Measurements from ENCODE around the gene RYR2. TPM values are rescaled to one million over a fixed set of nuclear protein-coding genes. Genes with fewer than 3 reads are reported as not detected.

Gene RYR2
- total and polyA plus RNA-seq, 11 donors, result 77.7 to 1,319 (median 805) TPM

DNA sequence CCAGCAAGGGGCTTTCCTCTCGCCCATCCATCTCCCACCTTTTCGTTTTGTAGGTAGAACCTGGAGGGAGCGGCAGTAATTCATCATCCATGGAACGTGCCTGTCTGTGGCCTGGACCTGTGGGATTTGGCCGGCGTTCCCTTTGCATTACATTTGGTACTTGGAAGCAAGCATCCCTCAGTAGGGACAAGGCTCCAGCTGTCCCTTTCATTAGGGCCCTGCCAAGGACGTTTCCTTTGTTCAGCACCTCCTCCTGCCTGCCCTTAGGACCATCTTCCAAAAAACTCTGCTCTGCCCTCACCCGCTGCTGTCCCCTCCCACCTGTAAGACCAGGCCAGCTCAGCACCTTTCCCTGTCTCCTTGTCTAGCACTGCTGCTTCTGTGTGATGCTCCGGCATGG lies 62.1 kb downstream of the RYR2 start:
- Histone ChIP-seq H3K9me3 (no peaks in the 10 kb centered on the region), H3K4me1 (peaks cover 0 to 94% (median 31%) of the 10 kb centered on the region in 12 donors), H3K27me3 (no peaks in the 10 kb centered on the region), H3K27ac (peak overlapping the region in 2 of 12 donors; percentile 46 to 65), H3K36me3 (peaks cover 0 to 19% (median 0%) of the 10 kb centered on the region in 9 donors), H3K4me3 (no peak overlapping the region)
- 49 to 71% (median 61%) methylated on average over 9 of the region's 9 CpGs for WGBS, 4 donors
- DNase-seq (no peak), ATAC-seq (no peak)
- TF ChIP-seq, protein P1, sequence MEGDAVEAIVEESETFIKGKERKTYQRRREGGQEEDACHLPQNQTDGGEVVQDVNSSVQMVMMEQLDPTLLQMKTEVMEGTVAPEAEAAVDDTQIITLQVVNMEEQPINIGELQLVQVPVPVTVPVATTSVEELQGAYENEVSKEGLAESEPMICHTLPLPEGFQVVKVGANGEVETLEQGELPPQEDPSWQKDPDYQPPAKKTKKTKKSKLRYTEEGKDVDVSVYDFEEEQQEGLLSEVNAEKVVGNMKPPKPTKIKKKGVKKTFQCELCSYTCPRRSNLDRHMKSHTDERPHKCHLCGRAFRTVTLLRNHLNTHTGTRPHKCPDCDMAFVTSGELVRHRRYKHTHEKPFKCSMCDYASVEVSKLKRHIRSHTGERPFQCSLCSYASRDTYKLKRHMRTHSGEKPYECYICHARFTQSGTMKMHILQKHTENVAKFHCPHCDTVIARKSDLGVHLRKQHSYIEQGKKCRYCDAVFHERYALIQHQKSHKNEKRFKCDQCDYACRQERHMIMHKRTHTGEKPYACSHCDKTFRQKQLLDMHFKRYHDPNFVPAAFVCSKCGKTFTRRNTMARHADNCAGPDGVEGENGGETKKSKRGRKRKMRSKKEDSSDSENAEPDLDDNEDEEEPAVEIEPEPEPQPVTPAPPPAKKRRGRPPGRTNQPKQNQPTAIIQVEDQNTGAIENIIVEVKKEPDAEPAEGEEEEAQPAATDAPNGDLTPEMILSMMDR (IDR thresholded peaks at IDR 0.05), result no peak
- no peak for TF ChIP-seq POLR2A (IDR thresholded peaks at IDR 0.05)
- intact Hi-C loops (cut with DNase I), result no loop called here

DNA sequence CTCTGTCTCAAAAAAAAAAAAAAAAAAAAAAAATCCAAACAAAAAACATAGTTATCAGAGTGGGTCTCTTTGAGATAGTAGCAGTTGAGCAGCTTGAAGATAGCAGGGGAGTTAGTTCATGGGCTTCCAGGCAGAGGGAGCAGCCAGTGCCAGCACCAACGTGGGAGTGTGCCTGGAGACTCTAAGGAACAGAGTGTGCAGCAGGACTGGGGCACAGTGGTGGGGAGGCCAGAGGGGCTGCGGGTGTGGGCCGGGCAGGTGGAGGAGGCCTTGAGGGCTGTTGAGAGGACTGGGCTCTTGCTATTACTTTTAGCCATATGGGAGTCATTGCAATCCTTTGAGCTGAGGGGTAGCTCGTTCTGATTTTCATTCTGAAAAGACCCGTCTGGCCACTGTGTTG lies 63.8 kb downstream of the RYR2 start:
- ATAC-seq, result peak; percentile 35 to 73 (median 56)
- intact Hi-C loops (cut with DNase I), result loop anchor here in 1 of 10 donors (5.0 kb wide), 1 partner anchor 54 kb away; no protein-coding TSS in a partner anchor
- Histone ChIP-seq H3K27ac (peak overlapping the region in 7 of 12 donors; percentile 30 to 65 (median 40)), H3K4me1 (peaks cover 0 to 90% (median 30%) of the 10 kb centered on the region in 12 donors), H3K27me3 (no peaks in the 10 kb centered on the region), H3K9me3 (no peaks in the 10 kb centered on the region), H3K4me3 (no peak overlapping the region), H3K36me3 (peaks cover 0 to 16% (median 0%) of the 10 kb centered on the region in 9 donors)
- no peak for TF ChIP-seq POLR2A (IDR thresholded peaks at IDR 0.05)
- TF ChIP-seq, protein P1 (IDR thresholded peaks at IDR 0.05), result no peak
- DNase-seq, result peak in 1 of 5 donors; percentile 63
- WGBS, 4 donors, result 27 to 42% (median 30%) methylated on average over 5 of the region's 5 CpGs

DNA sequence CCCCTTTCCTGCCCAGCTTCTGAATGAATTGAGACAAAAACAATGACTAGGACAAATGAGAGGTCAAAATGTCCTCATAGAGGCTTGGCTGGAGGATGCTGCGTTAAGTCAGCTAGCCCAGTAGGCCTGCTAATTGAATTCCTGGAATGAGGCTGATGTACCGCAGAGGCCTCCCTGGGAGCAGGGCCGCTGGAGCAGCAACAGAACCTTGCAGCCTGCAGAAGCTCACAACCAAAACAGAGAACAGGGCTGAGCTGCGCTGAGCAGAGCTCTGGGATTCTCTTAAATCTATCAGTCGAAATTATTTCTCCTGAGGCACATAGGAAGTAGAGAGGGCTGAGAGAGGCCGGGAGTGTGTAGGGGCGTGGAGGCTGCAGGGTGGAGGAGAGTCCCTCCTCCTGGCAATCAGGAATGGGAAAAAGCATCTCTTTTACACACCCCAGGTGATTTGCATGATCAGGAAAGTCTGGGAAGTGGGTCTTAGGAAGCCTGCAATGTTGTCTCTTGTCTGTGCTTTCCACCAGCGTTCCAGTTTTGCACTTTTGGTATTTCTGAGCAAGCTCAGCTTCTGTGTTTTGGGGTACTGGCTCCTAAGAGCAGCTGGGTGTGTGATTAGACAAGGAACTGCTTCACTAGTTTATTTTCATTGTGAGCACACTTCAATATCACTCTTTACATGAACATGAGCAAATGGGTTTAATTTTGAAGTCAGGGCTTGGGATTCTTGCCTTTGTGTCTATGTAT lies 66.5 kb downstream of the RYR2 start:
- DNase-seq (no peak), ATAC-seq (peak in 3 of 4 donors; percentile 1 to 11 (median 9))
- no peaks in the 10 kb centered on the region for H3K27me3 ChIP-seq
- H3K9me3 ChIP-seq, result no peaks in the 10 kb centered on the region
- H3K4me3 ChIP-seq, result no peak overlapping the region
- peaks cover 0 to 72% (median 24%) of the 10 kb centered on the region in 12 donors for H3K4me1 ChIP-seq
- TF ChIP-seq, protein P1 (IDR thresholded peaks at IDR 0.05), result no peak
- TF ChIP-seq POLR2A (IDR thresholded peaks at IDR 0.05), result no peak
- 26 to 30% (median 28%) methylated on average over 8 of the region's 8 CpGs for WGBS, 4 donors
- H3K27ac ChIP-seq, result peak overlapping the region in 7 of 12 donors; percentile 23 to 52 (median 47)
- peaks cover 0 to 26% (median 0%) of the 10 kb centered on the region in 9 donors for H3K36me3 ChIP-seq
- intact Hi-C loops (cut with DNase I), result loop anchor here in 1 of 10 donors (5.0 kb wide), 1 partner anchor 56 kb away; no protein-coding TSS in a partner anchor

GRCh38 chr1:237111807-237112206 lies 69.8 kb downstream of the RYR2 start:
- WGBS, 4 donors, result 45 to 75% (median 52%) methylated on average over 2 of the region's 2 CpGs
- Histone ChIP-seq H3K27me3 (no peaks in the 10 kb centered on the region), H3K4me1 (peaks cover 0 to 61% (median 14%) of the 10 kb centered on the region in 12 donors), H3K4me3 (no peak overlapping the region), H3K9me3 (no peaks in the 10 kb centered on the region), H3K36me3 (peaks cover 0 to 44% (median 0%) of the 10 kb centered on the region in 9 donors), H3K27ac (peak overlapping the region in 3 of 12 donors; percentile 38 to 50 (median 42))
- DNase-seq (no peak), ATAC-seq (peak; percentile 13 to 61 (median 34))
- intact Hi-C loops (cut with DNase I), result no loop called here
- TF ChIP-seq, protein P1 (IDR thresholded peaks at IDR 0.05), result no peak
- TF ChIP-seq POLR2A (IDR thresholded peaks at IDR 0.05), result no peak

All from heart left ventricle (tissue), 16 donors.